GM10248 (cell line): ENCODE data around the gene FAM229A.
"Not testable (repeated sequence)": the region's sequence is repeated elsewhere in the genome, so short reads cannot be mapped to it uniquely, and the experiment has no call there.

Source experiments
- CTCF ChIA-PET: fragments of 300-600 bp; sonication (Branson Sonifier 250); formaldehyde crosslinking; extraction: SDS; loops from one replicate; lab custom pipeline; 2021; ENCODE audit warnings: antibody characterized with exemption; lab: Yijun Ruan, JAX
- POLR2A ChIA-PET: fragments of 350-650 bp; sonication (Branson Sonifier 250); formaldehyde crosslinking; extraction: SDS; loops from one replicate; lab custom pipeline; 2020; ENCODE audit warnings: antibody characterized with exemption; lab: Yijun Ruan, JAX
- DNase-seq: peaks from one replicate; pipeline ENCODE4 v3.0.0; 2012; ENCODE audit errors: extremely low spot score
- CTCF ChIP-seq: IDR thresholded peaks from 2 replicates; pipeline ENCODE4 v1.5.1; 2012; ENCODE audit warnings: mild to moderate bottlenecking, low read depth; ENCODE audit errors: extremely low read depth, missing control alignments, control extremely low read depth

The FAM229A gene

GRCh38 chr1:32358435-32358834, 3.9 kb downstream of the FAM229A start:
- no peak for TF ChIP-seq CTCF
- POLR2A ChIA-PET: interaction anchor here (3.4 kb wide), 1 partner anchor 22 kb away, joined by 22 read pairs; the partner anchor contains the start of gene MARCKSL1
- CTCF ChIA-PET: interaction anchor here (1.0 to 1.2 kb wide), 2 partner anchors 27 to 110 kb away, joined by 3 read pairs; no protein-coding TSS in a partner anchor
- DNase-seq: no peak

- ChIA-PET CTCF (interaction anchor here (1.0 to 1.2 kb wide), 2 partner anchors 26 to 109 kb away, joined by 3 read pairs; no protein-coding TSS in a partner anchor), POLR2A (no interaction called here)
- DNase-seq: no peak
- TF ChIP-seq CTCF: no peak
Measured at GRCh38 chr1:32357614-32358013, 4.7 kb downstream of the FAM229A start.

- no peak for TF ChIP-seq CTCF
- no peak for DNase-seq
- ChIA-PET POLR2A (interaction anchor here (7.6 kb wide), 1 partner anchor 20 kb away, joined by 62 read pairs; the partner anchor contains the start of gene MARCKSL1), CTCF (no interaction called here)
Measured at GRCh38 chr1:32356478-32356877, 5.8 kb downstream of the FAM229A start.

- ChIA-PET CTCF (interaction anchor here (1.4 to 1.5 kb wide), 2 partner anchors 15 to 16 kb away, joined by 3 to 5 read pairs; no protein-coding TSS in a partner anchor), POLR2A (interaction anchor here (7.6 kb wide), 1 partner anchor 19 kb away, joined by 62 read pairs; the partner anchor contains the start of gene MARCKSL1)
- DNase-seq: not testable (repeated sequence)
Measured at GRCh38 chr1:32355778-32356177, 6.5 kb downstream of the FAM229A start.

- ChIA-PET POLR2A (interaction anchor here (0.6 to 7.6 kb wide), 3 partner anchors 18 to 183 kb away, joined by 3 to 62 read pairs (median 4); partner anchors contain the start of gene MARCKSL1), CTCF (interaction anchor here (1.2 to 2.5 kb wide), 6 partner anchors 13 to 40 kb away, joined by 3 to 11 read pairs (median 5); partner anchors contain the start of genes BSDC1 and MARCKSL1)
- no peak for DNase-seq
- TF ChIP-seq CTCF: no peak
Measured at GRCh38 chr1:32353886-32354570, 8.3 kb downstream of the FAM229A start.

- TF ChIP-seq CTCF: no peak
- ChIA-PET CTCF (interaction anchor here (1.2 to 2.5 kb wide), 7 partner anchors 10 to 138 kb away, joined by 4 to 11 read pairs (median 5); partner anchors contain the start of genes BSDC1, FAM229A, MARCKSL1 and TSSK3), POLR2A (interaction anchor here (0.6 to 7.6 kb wide), 2 partner anchors 17 to 143 kb away, joined by 4 to 62 read pairs; partner anchors contain the start of gene MARCKSL1)
- no peak for DNase-seq
Measured at GRCh38 chr1:32353431-32353830, 8.9 kb downstream of the FAM229A start.

GRCh38 chr1:32352831-32353383, 9.4 kb downstream of the FAM229A start:
- CTCF ChIA-PET: interaction anchor here (1.0 to 2.5 kb wide), 9 partner anchors 10 to 774 kb away, joined by 3 to 11 read pairs (median 5); partner anchors contain the start of genes BSDC1, FAM229A, MARCKSL1 and TSSK3

More at GRCh38 chr1:32352831-32353383, 9.4 kb downstream of the FAM229A start:
- TF ChIP-seq CTCF: no peak
- POLR2A ChIA-PET: interaction anchor here (7.6 kb wide), 1 partner anchor 17 kb away, joined by 62 read pairs; the partner anchor contains the start of gene MARCKSL1
- no peak for DNase-seq
